HCT116 (cell line): ENCODE data around the gene EYA2. TPM values are rescaled to one million over a fixed set of nuclear protein-coding genes. Genes with fewer than 3 reads are reported as not detected.

Experiments used
- ATAC-seq: fragments of 200-7000 bp; cut with Tn5 transposase; 2 replicates; pipeline ENCODE4 v1.9.1; 2020; ENCODE audit warnings: mild to moderate bottlenecking, moderate library complexity
- BruUV-seq: library from RNA; stranded (reverse); fragments of 400-500 nt; replicated peaks from 2 replicates; lab custom pipeline; 2021; lab: Mats Ljungman, UMichigan
- CTCF ChIA-PET: fragments of 300-600 bp; sonication (Branson Sonifier 250); formaldehyde crosslinking; loops from one replicate; lab custom pipeline; 2021; ENCODE audit warnings: antibody characterized with exemption; lab: Charles Lee
- POLR2A ChIA-PET: fragments of 300-600, 350-600 bp; sonication (Branson Sonifier 250); formaldehyde crosslinking; loops from one replicate; lab custom pipeline; 2021; ENCODE audit warnings: antibody characterized with exemption; lab: Charles Lee
- RAD21 ChIA-PET, 2 experiments: fragments of 300-600 bp; sonication (Branson Sonifier 250); formaldehyde crosslinking; loops; one replicate each; lab custom pipeline; 2023; ENCODE audit warnings: low total read pairs in 2 of 2; ENCODE audit not compliant: uncharacterized antibody in 2 of 2, unreplicated experiment in 2 of 2, low non-redundant PET in 1 of 2; lab: Charles Lee
- DNase-seq: peaks from one replicate; pipeline ENCODE4 v3.0.0-alpha.2; 2010; ENCODE audit warnings: low read depth, low spot score
- H2AFZ ChIP-seq: fragments of 200-600 bp; shearing (Covaris generic), sonication (generic); 2 replicates; pipeline ENCODE4 v1.6.1; 2017; ENCODE audit warnings: low read depth, mixed run types, mixed read lengths, antibody characterized with exemption, low read length; ENCODE audit not compliant: poor library complexity, severe bottlenecking
- H3K27ac ChIP-seq: 2 replicates; pipeline ENCODE4 v1.5.1; 2012; ENCODE audit warnings: low read depth, low read length
- H3K27me3 ChIP-seq: fragments of 200-600 bp; sonication (generic); 2 replicates; pipeline ENCODE4 v1.6.1; 2016; ENCODE audit warnings: mixed run types, low read length, mixed read lengths; ENCODE audit not compliant: insufficient read depth
- H3K36me3 ChIP-seq, 2 experiments: fragments of 200-500 bp in 1 of 2; fragments of 200-600 bp in 1 of 2; sonication (Bioruptor generic) in 1 of 2; sonication (generic) in 1 of 2; 2 replicates each; pipeline versions ENCODE4 v1.5.1 to v1.6.1; 2014 to 2016; ENCODE audit warnings: low read length in 2 of 2, inconsistent platforms in 1 of 2, mixed read lengths in 1 of 2, mixed run types in 1 of 2; ENCODE audit not compliant: insufficient read depth in 2 of 2, control insufficient read depth in 1 of 2
- H3K4me1 ChIP-seq, 2 experiments: fragments of 200-600 bp in 1 of 2; sonication (generic) in 1 of 2; 2 replicates each; pipeline versions ENCODE4 v1.5.1 to v1.6.1; 2012 to 2017; ENCODE audit warnings: low read length in 2 of 2, inconsistent platforms in 1 of 2, mild to moderate bottlenecking in 1 of 2, mixed read lengths in 1 of 2, mixed run types in 1 of 2, moderate library complexity in 1 of 2; ENCODE audit not compliant: insufficient read depth in 2 of 2, control insufficient read depth in 1 of 2
- H3K4me2 ChIP-seq: fragments of 200-600 bp; sonication (generic); 2 replicates; pipeline ENCODE4 v1.6.1; 2017; ENCODE audit warnings: mixed run types, low read length, mixed read lengths
- H3K4me3 ChIP-seq, 2 experiments: fragments of 200-600 bp in 1 of 2; sonication (generic) in 1 of 2; replicated peaks in 1 of 2; 2 replicates each; pipeline ENCODE4 v1.5.1; 2011 to 2016; ENCODE audit warnings: low read length in 2 of 2, control low read depth in 1 of 2, low read depth in 1 of 2, mild to moderate bottlenecking in 1 of 2, mixed read lengths in 1 of 2, mixed run types in 1 of 2
- H3K79me2 ChIP-seq: fragments of 200-600 bp; sonication (generic); 2 replicates; pipeline ENCODE4 v1.6.1; 2017; ENCODE audit warnings: mild to moderate bottlenecking, mixed run types, low read length, moderate library complexity, mixed read lengths; ENCODE audit not compliant: insufficient read depth
- H3K9ac ChIP-seq: fragments of 200-600 bp; sonication (generic); 2 replicates; pipeline ENCODE4 v1.6.1; 2016; ENCODE audit warnings: low read length, mixed read lengths
- H3K9me2 ChIP-seq: fragments of 200-600 bp; sonication (generic), shearing (Covaris generic); 2 replicates; pipeline ENCODE4 v1.6.1; 2017; ENCODE audit warnings: mixed run types, mild to moderate bottlenecking, moderate library complexity; ENCODE audit not compliant: insufficient read depth
- H3K9me3 ChIP-seq, 2 experiments: fragments of 200-500 bp in 1 of 2; fragments of 200-600 bp in 1 of 2; sonication (Bioruptor generic) in 1 of 2; sonication (generic) in 1 of 2; 2 replicates each; pipeline ENCODE4 v1.6.1; 2014 to 2017; ENCODE audit warnings: low read length in 2 of 2, mixed read lengths in 2 of 2, inconsistent platforms in 1 of 2, low read depth in 1 of 2, mild to moderate bottlenecking in 1 of 2, mixed run types in 1 of 2, moderate library complexity in 1 of 2; ENCODE audit not compliant: control insufficient read depth in 1 of 2, insufficient read depth in 1 of 2
- H4K20me1 ChIP-seq: fragments of 200-600 bp; sonication (generic), shearing (Covaris generic); 2 replicates; pipeline ENCODE4 v1.6.1; 2017; ENCODE audit warnings: mixed run types, mild to moderate bottlenecking, moderate library complexity; ENCODE audit not compliant: insufficient read depth
- ATF3 ChIP-seq: IDR thresholded peaks from 2 replicates; pipeline ENCODE4 v1.6.1; 2012
- CBX3 ChIP-seq: IDR thresholded peaks from 2 replicates; pipeline ENCODE4 v1.6.1; 2012; ENCODE audit warnings: low read depth
- CEBPB ChIP-seq: IDR thresholded peaks from 2 replicates; pipeline ENCODE4 v1.6.1; 2012; ENCODE audit warnings: low read depth
- CTCF ChIP-seq, 3 experiments: fragments of 200-600 bp in 1 of 3; sonication (generic) in 1 of 3; IDR thresholded peaks in 2 of 3; conservative IDR thresholded peaks in 1 of 3; 2 replicates each; pipeline ENCODE4 v1.5.1; 2012 to 2017; ENCODE audit warnings: low read depth in 2 of 3, low read length in 2 of 3, antibody characterized with exemption in 1 of 3, borderline replicate concordance in 1 of 3, control low read depth in 1 of 3, mild to moderate bottlenecking in 1 of 3, mixed read lengths in 1 of 3, mixed run types in 1 of 3, moderate library complexity in 1 of 3; ENCODE audit not compliant: insufficient read depth in 1 of 3
- EGR1 ChIP-seq: IDR thresholded peaks from 2 replicates; pipeline ENCODE4 v1.6.1; 2012; ENCODE audit warnings: low read depth
- EZH2phosphoT487 ChIP-seq: fragments of 200-600 bp; IDR thresholded peaks from 2 replicates; pipeline ENCODE4 v1.6.1; 2018; ENCODE audit warnings: antibody characterized with exemption, borderline replicate concordance
- FOSL1 ChIP-seq: IDR thresholded peaks from 2 replicates; pipeline ENCODE4 v1.6.1; 2012; ENCODE audit warnings: low read depth
- MAX ChIP-seq: IDR thresholded peaks from 2 replicates; pipeline ENCODE4 v1.6.1; 2012
- POLR2AphosphoS5 ChIP-seq: IDR thresholded peaks from 2 replicates; pipeline ENCODE4 v1.6.1; 2011; ENCODE audit warnings: mild to moderate bottlenecking, low read depth, low read length, moderate library complexity
- RAD21 ChIP-seq: IDR thresholded peaks from 2 replicates; pipeline ENCODE4 v1.6.1; 2012; ENCODE audit warnings: low read depth, mild to moderate bottlenecking
- SP1 ChIP-seq: IDR thresholded peaks from 2 replicates; pipeline ENCODE4 v1.6.1; 2012; ENCODE audit warnings: low read depth
- TCF7L2 ChIP-seq: IDR thresholded peaks from 2 replicates; pipeline ENCODE4 v1.7.0; 2011; ENCODE audit warnings: borderline replicate concordance, inconsistent platforms; ENCODE audit not compliant: insufficient read depth, insufficient read length; ENCODE audit errors: extremely low read depth
- YY1 ChIP-seq: IDR thresholded peaks from 2 replicates; pipeline ENCODE4 v1.6.1; 2011; ENCODE audit warnings: low read length, low read depth, moderate library complexity, mild to moderate bottlenecking; ENCODE audit not compliant: insufficient replicate concordance; ENCODE audit errors: extremely low read depth
- ZBTB33 ChIP-seq: IDR thresholded peaks from 2 replicates; pipeline ENCODE4 v1.6.1; 2011; ENCODE audit warnings: mild to moderate bottlenecking, low read length, moderate library complexity; ENCODE audit not compliant: insufficient replicate concordance; ENCODE audit errors: extremely low read depth
- ZFX ChIP-seq: fragments of 450-650 bp; IDR thresholded peaks from 2 replicates; pipeline ENCODE4 v1.6.1; 2017
- ZNF274 ChIP-seq: fragments of 200-500 bp; sonication (Bioruptor generic); IDR thresholded peaks from 2 replicates; pipeline ENCODE4 v1.6.1; 2014; ENCODE audit warnings: mild to moderate bottlenecking, low read depth, low read length, inconsistent platforms
- intact Hi-C: fragments of 100-400 bp; cut with micrococcal nuclease; formaldehyde crosslinking; loops from 2 replicates; pipeline ENCODE4 v1.10.0; 2022
- total RNA-seq: library from RNA; stranded (reverse); gene quantifications from one replicate; pipeline ENCODE4 v1.2.1, GENCODE V29; 2021; ENCODE audit not compliant: unreplicated experiment

EYA2 gene
- total RNA-seq, 1 experiment from 2014 or later = not detected

- ATAC-seq (no peak), DNase-seq (no peak)
- no TSS peak for BruUV-seq
- H3K79me2 ChIP-seq = no peaks in the 10 kb centered on the region
- RAD21 ChIA-PET = no interaction called here
- POLR2A ChIA-PET = no interaction called here
- CTCF ChIA-PET = no interaction called here
- no peak overlapping the region for H3K4me2 ChIP-seq
- H3K27ac ChIP-seq = no peak overlapping the region
- H3K36me3 ChIP-seq = no peaks in the 10 kb centered on the region
- no peaks in the 10 kb centered on the region for H3K9me2 ChIP-seq
- no peak overlapping the region for H2AFZ ChIP-seq
- H3K4me1 ChIP-seq = no peaks in the 10 kb centered on the region
- intact Hi-C loops = no loop called here
- no peak overlapping the region for H3K4me3 ChIP-seq
- no peak for TF ChIP-seq TCF7L2
- TF ChIP-seq EZH2phosphoT487 = no peak
- no peak for TF ChIP-seq POLR2AphosphoS5
- no peak for TF ChIP-seq CBX3
- TF ChIP-seq ZBTB33 = no peak
- no peak for TF ChIP-seq ZNF274
- TF ChIP-seq CTCF (IDR thresholded peaks at IDR 0.05 in 2 of 3, conservative IDR thresholded peaks at IDR 0.05 in 1 of 3; ENCODE audit: borderline replicate concordance in 1 of 3, insufficient read depth in 1 of 3, low read depth in 2 of 3, low read length in 2 of 3) = no peak
- no peak for TF ChIP-seq ATF3
- no peak for TF ChIP-seq ZFX
- no peak for TF ChIP-seq RAD21
- no peak for TF ChIP-seq SP1
- no peak for TF ChIP-seq CEBPB
- no peak for TF ChIP-seq YY1
- TF ChIP-seq EGR1 = no peak
- no peak for TF ChIP-seq FOSL1
- no peak for TF ChIP-seq MAX
- H3K9ac ChIP-seq = no peak overlapping the region
- H4K20me1 ChIP-seq = no peaks in the 10 kb centered on the region
- H3K27me3 ChIP-seq = peaks cover 8% of the 10 kb centered on the region; the same call in 1 of the 2 replicates
- H3K9me3 ChIP-seq = no peaks in the 10 kb centered on the region
Measured at GRCh38 chr20:46948081-46948480, 53.4 kb downstream of the EYA2 start.
